8988T (cell line): ENCODE data around the gene KRT75.

ENCODE experiments used
- DNase-seq: peaks from one replicate; pipeline ENCODE4 v3.0.0; 2011

Gene KRT75

GRCh38 chr12:52390739-52391617 lies 43.2 kb downstream of the KRT75 start:
- no peak for DNase-seq

- no peak for DNase-seq
Observed at GRCh38 chr12:52389313-52390207, 44.6 kb downstream of the KRT75 start.

- no peak for DNase-seq
Observed at GRCh38 chr12:52387859-52388258, 46.3 kb downstream of the KRT75 start.

GRCh38 chr12:52385226-52385702 lies 48.9 kb downstream of the KRT75 start, which contains the start of gene KRT84:
Gene KRT84, minus strand, starts transcription at chr12:52385652. Its CDS starts 67 bp downstream, at chr12:52385585.
- DNase-seq: no peak

GRCh38 chr12:52383331-52383730 lies 50.8 kb downstream of the KRT75 start:
- DNase-seq: no peak

GRCh38 chr12:52382854-52383253 lies 51.3 kb downstream of the KRT75 start:
- no peak for DNase-seq

- no peak for DNase-seq
Observed at GRCh38 chr12:52381206-52381605, 53.0 kb downstream of the KRT75 start.

- DNase-seq: peak; percentile 55
Observed at GRCh38 chr12:52380271-52380694, 53.9 kb downstream of the KRT75 start.

- no peak for DNase-seq
Observed at GRCh38 chr12:52379536-52379935, 54.6 kb downstream of the KRT75 start.

- no peak for DNase-seq
Observed at GRCh38 chr12:52378091-52378490, 56.1 kb downstream of the KRT75 start.

GRCh38 chr12:52377266-52377665 lies 56.9 kb downstream of the KRT75 start:
- no peak for DNase-seq
